Gastroesophageal sphincter (tissue), 4 donors: ENCODE results near the gene DSP. TPM values are rescaled to one million over a fixed set of nuclear protein-coding genes. Genes with fewer than 3 reads are reported as not detected.

Experiments used
- ATAC-seq: fragments of 150-250 bp; one replicate; pipeline ENCODE4 v1.9.1; 2016; ENCODE audit warnings: mild to moderate bottlenecking, moderate library complexity
- H3K27ac ChIP-seq, 4 donors: fragments of 200-600 bp; sonication (generic) in 3 of 4; 1 replicate in 3 of 4; 2 replicates in 1 of 4; pipeline ENCODE4 v1.5.1; 2016 to 2019
- H3K27me3 ChIP-seq: fragments of 200-600 bp; sonication (generic); one replicate; pipeline ENCODE4 v1.5.1; 2019
- H3K36me3 ChIP-seq, 2 donors: fragments of 200-600 bp; sonication (generic); one replicate each; pipeline ENCODE4 v1.5.1; 2019; ENCODE audit warnings: control low read depth in 1 of 2
- H3K4me1 ChIP-seq, 3 donors: fragments of 200-600 bp; sonication (generic); 1 replicate in 2 of 3; 2 replicates in 1 of 3; pipeline ENCODE4 v1.5.1; 2016 to 2019; ENCODE audit warnings: control low read depth in 2 of 3
- H3K4me3 ChIP-seq, 2 donors: fragments of 200-600 bp; sonication (generic); one replicate each; pipeline ENCODE4 v1.5.1; 2019; ENCODE audit warnings: mild to moderate bottlenecking in 1 of 2, moderate library complexity in 1 of 2
- H3K9me3 ChIP-seq, 3 donors: fragments of 200-600 bp; sonication (generic); one replicate each; pipeline ENCODE4 v1.5.1; 2017 to 2019; ENCODE audit warnings: control low read depth in 2 of 3
- EP300 ChIP-seq: sonication (generic); formaldehyde crosslinking; IDR thresholded peaks from one replicate; pipeline ENCODE4 v1.6.1; 2017; ENCODE audit warnings: antibody characterized with exemption, mild to moderate bottlenecking
- POLR2A ChIP-seq, 2 donors: fragments of 450-650 bp; IDR thresholded peaks; one replicate each; pipeline ENCODE4 v1.6.1; 2017; ENCODE audit warnings: antibody characterized with exemption in 2 of 2, mild to moderate bottlenecking in 2 of 2, moderate library complexity in 1 of 2
- POLR2AphosphoS5 ChIP-seq: sonication (generic); formaldehyde crosslinking; IDR thresholded peaks from one replicate; pipeline ENCODE4 v1.6.1; 2017; ENCODE audit warnings: antibody characterized with exemption
- WGBS, 2 donors: methylation state at CpG; one replicate each; pipeline ENCODE4 v1.1.5; 2018; ENCODE audit warnings: low coverage in 1 of 2; 5-methylcytosine and 5-hydroxymethylcytosine counted together
- total RNA-seq, 4 donors: library from RNA; depleted of rRNA; stranded (reverse); fragments of >200 nt; gene quantifications; one replicate each; pipeline ENCODE4 v1.1.0, GENCODE V29; 2016
- TF ChIP-seq, protein P1 (sequence below), 4 experiments: fragments of 200-600 bp in 2 of 4; fragments of 450-650 bp in 2 of 4; sonication (generic) in 1 of 4; IDR thresholded peaks; one replicate each; pipeline ENCODE4 v1.5.1; 2017 to 2019; ENCODE audit warnings: antibody characterized with exemption in 4 of 4, mild to moderate bottlenecking in 2 of 4, moderate library complexity in 2 of 4

The DSP gene
- total RNA-seq, 4 donors from 2014 or later, result 5.8 to 41.7 (median 7.6) TPM

DNA sequence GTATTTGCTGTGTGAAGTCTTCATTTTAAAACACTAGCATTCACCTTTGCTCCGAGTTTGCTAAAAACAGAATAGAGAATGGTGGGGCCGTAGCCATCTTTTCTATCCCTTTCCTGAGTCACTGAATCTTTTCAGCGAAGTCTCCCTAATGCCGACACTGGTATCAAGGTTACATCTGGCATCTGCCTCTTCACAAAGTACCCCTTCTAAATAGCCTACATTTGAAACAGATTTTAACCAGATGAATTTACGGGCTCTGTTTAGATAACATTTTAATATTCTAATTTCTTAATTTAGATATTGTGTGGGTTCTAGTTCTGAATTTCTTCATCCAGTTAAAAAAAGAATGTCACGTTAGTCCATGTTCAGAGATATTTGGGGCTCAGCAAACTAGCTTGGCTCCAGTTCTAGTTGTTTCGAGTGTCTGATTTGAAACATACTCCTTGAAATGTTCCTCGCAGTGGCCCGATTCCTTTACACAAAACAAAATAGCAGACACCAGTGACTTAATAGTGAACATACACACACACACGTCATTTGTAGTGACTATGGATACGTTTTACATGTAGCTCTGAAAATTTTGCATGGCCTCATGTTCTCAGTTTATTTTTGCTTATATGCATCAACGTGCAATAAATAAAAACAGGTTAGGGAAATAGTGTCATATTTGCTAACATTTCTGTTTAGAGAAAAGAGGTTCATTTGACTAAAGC lies 15.1 kb downstream of the DSP start:
- no peak overlapping the region for H3K27ac ChIP-seq
- peaks cover 45% of the 10 kb centered on the region for H3K27me3 ChIP-seq
- no peaks in the 10 kb centered on the region for H3K36me3 ChIP-seq
- no peak overlapping the region for H3K4me3 ChIP-seq
- H3K9me3 ChIP-seq, result no peaks in the 10 kb centered on the region
- H3K4me1 ChIP-seq, result no peaks in the 10 kb centered on the region
- no peak for TF ChIP-seq POLR2AphosphoS5
- TF ChIP-seq, protein P1, sequence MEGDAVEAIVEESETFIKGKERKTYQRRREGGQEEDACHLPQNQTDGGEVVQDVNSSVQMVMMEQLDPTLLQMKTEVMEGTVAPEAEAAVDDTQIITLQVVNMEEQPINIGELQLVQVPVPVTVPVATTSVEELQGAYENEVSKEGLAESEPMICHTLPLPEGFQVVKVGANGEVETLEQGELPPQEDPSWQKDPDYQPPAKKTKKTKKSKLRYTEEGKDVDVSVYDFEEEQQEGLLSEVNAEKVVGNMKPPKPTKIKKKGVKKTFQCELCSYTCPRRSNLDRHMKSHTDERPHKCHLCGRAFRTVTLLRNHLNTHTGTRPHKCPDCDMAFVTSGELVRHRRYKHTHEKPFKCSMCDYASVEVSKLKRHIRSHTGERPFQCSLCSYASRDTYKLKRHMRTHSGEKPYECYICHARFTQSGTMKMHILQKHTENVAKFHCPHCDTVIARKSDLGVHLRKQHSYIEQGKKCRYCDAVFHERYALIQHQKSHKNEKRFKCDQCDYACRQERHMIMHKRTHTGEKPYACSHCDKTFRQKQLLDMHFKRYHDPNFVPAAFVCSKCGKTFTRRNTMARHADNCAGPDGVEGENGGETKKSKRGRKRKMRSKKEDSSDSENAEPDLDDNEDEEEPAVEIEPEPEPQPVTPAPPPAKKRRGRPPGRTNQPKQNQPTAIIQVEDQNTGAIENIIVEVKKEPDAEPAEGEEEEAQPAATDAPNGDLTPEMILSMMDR (IDR thresholded peaks at IDR 0.05), result no peak
- no peak for TF ChIP-seq POLR2A (IDR thresholded peaks at IDR 0.05)
- no peak for TF ChIP-seq EP300
- ATAC-seq, result no peak
- WGBS, 2 donors, result 79 to 87% methylated on average over 11 to 12 of the region's 12 CpGs

DNA sequence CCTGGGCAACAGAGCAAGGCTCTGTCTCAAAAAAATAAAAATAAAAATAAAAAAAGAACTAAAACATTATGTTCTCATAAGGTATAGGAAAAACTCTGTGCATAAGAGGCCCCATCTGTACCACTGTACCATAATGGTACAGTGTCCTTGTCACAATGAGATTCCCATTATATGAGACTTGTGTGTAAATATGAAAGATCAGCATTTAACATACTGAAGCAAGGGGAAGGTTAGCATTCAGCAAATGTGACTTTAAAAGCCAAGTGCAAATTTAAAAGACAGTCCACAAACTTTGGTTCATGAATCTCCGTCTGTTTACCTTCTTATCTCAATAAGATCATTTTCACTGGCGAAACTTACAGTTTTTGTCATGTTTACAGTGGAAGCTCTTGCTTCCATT lies 16.2 kb downstream of the DSP start:
- no peak for ATAC-seq
- Histone ChIP-seq H3K9me3 (no peaks in the 10 kb centered on the region), H3K27me3 (peaks cover 52% of the 10 kb centered on the region), H3K36me3 (no peaks in the 10 kb centered on the region), H3K4me3 (no peak overlapping the region), H3K4me1 (no peaks in the 10 kb centered on the region), H3K27ac (no peak overlapping the region)
- TF ChIP-seq, protein P1 (IDR thresholded peaks at IDR 0.05), result no peak
- TF ChIP-seq POLR2AphosphoS5 (no peak), EP300 (no peak), POLR2A (IDR thresholded peaks at IDR 0.05) (no peak)
- WGBS, 2 donors, result 86 to 90% methylated on average over 2 of the region's 2 CpGs

DNA sequence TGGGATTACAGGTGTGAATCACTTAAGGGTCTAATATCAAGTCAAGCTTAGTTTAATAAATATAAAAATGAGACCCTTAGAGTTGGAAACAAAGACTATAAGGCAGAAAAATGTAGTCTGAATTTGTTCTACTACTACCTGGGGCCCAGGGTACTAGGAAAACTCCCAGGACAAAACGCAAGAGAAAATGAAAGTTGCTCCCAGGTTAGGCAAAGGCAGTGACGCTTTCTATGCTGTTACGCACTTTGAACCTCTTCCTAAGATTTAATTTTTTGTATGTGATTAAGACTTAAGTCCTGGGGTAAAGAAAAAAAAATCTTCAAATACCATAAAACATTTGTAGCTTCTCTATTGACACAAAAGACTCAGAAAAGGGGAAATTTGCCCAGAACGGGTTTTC lies 17.3 kb downstream of the DSP start:
- TF ChIP-seq EP300 (no peak), POLR2AphosphoS5 (no peak), POLR2A (IDR thresholded peaks at IDR 0.05) (no peak)
- TF ChIP-seq, protein P1 (IDR thresholded peaks at IDR 0.05), result no peak

DNA sequence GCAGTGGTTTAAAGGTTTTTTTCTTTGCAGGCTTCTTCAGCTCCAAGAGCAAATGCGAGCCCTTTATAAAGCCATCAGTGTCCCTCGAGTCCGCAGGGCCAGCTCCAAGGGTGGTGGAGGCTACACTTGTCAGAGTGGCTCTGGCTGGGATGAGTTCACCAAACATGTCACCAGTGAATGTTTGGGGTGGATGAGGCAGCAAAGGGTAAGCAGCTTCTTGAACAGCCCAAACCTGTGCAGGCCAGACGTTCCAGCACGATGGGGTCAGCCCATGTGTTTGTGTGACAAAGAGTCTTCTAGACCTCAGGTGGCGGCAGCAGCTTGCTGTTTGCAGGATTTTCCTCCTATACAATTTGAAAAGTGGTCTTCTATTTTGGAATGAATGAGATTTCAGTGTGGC lies 17.7 kb downstream of the DSP start:
- Histone ChIP-seq H3K9me3 (no peaks in the 10 kb centered on the region), H3K27me3 (peaks cover 55% of the 10 kb centered on the region), H3K4me3 (no peak overlapping the region), H3K4me1 (no peaks in the 10 kb centered on the region), H3K27ac (no peak overlapping the region), H3K36me3 (no peaks in the 10 kb centered on the region)
- ATAC-seq, result no peak
- TF ChIP-seq, protein P1 (IDR thresholded peaks at IDR 0.05), result no peak
- no peak for TF ChIP-seq POLR2A (IDR thresholded peaks at IDR 0.05)
- no peak for TF ChIP-seq EP300
- no peak for TF ChIP-seq POLR2AphosphoS5
- WGBS, 2 donors, result 60 to 83% methylated on average over 1 to 5 of the region's 6 CpGs

More for the DNA sequence above, 17.3 kb downstream of the DSP start:
- Histone ChIP-seq H3K27ac (no peak overlapping the region), H3K36me3 (no peaks in the 10 kb centered on the region), H3K27me3 (peaks cover 56% of the 10 kb centered on the region), H3K4me1 (no peaks in the 10 kb centered on the region), H3K9me3 (no peaks in the 10 kb centered on the region), H3K4me3 (no peak overlapping the region)
- ATAC-seq, result no peak
- 81 to 83% methylated on average over 4 of the region's 4 CpGs for WGBS, 2 donors

DNA sequence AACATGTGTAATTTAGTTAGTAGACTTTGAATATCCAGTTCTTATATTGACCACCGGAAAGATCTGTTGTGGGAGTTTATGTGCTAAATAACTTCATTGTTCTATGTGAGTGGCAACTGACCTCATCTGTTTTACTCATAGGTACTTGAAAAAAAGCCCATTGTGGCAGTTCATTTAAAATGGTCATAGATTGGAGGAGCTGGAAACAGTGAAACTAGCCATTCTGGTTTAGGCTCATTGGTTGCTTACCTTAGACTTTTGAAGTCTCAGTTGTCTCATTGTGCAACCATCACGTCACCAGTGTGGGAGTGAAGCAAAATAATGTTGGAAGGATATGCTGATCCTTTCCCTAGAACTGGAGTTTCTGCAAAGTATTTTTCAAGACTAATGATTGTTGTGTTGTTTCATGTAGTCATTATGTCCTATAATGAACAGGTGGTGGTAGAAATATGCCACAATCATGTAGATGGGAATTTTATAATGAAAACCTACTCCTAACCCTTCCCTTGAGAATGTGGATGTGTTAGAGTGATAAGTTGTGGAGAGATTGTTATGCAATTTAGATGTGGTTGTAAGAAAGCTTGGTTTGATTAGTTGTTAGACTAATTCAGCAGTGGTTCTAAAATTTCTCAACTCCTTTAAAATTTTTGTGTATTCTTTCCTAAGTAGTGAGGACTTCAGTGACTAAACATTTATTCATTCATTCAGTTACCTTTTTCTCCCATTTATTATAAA lies 18.3 kb downstream of the DSP start:
- WGBS, 2 donors, result 68 to 80% methylated on average over 2 of the region's 2 CpGs
- Histone ChIP-seq H3K9me3 (no peaks in the 10 kb centered on the region), H3K4me1 (no peaks in the 10 kb centered on the region), H3K36me3 (no peaks in the 10 kb centered on the region), H3K27ac (no peak overlapping the region), H3K4me3 (no peak overlapping the region), H3K27me3 (peaks cover 51% of the 10 kb centered on the region)
- TF ChIP-seq, protein P1 (IDR thresholded peaks at IDR 0.05), result no peak
- TF ChIP-seq EP300, result no peak
- TF ChIP-seq POLR2AphosphoS5, result no peak
- no peak for TF ChIP-seq POLR2A (IDR thresholded peaks at IDR 0.05)
- no peak for ATAC-seq
